Measurements from ENCODE around the gene GADD45B.
"Not testable (repeated sequence)": the region's sequence is repeated elsewhere in the genome, so short reads cannot be mapped to it uniquely, and the experiment has no call there.

GADD45B gene

DNA sequence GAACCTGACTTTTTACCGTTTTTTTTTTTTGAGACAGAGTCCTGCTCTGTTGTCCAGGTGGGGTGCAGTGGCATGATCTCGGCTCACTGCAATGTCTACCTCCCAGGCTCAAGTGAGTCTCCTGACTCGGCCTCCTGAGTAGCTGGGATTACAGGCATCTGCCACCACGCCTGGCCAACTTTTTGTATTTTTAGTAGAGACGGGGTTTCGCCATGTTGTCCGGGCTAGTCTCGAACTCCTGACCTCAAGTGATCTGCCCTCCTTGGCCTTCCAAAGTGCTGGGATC lies 6.1 kb upstream of the GADD45B start:
- DNase-seq = not testable (repeated sequence)

DNA sequence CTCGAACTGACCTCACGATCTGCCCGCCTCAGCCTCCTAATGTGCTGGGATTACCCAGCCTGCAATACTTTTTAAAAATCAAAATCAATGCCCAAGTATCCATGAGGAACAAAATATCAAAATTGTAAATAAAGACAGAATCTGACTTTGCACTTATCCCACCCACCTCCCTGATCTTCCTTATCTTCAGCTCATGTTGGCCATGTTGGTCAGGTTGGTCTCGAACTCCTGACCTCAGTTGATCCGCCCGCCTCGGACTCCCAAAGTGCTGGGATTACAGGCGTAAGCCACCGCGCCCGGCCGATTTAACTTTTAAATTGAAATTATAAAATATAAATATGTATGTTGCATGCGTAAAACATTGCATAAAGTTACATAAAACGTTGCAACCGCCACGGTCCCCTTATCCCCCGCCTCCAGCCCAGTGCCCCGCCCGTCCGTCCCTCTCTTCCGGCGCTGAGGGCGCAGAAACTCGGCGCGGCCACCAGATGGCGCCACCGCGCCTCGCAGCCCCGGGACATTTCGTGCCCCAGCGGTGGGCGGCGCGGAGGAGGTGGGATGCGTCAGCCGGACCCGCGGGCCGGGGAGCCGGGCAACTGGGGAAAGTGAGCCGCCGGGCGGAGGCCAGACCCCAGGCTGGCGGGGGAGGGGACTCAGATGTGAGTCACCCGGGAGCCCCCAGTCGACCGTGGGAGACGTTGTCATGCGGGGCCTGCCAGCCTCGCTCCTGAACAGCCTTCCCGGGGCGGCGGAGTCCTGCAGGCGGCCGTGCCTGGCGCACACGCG lies 1.5 kb upstream of the GADD45B start:
- peak; percentile 88 for DNase-seq

DNA sequence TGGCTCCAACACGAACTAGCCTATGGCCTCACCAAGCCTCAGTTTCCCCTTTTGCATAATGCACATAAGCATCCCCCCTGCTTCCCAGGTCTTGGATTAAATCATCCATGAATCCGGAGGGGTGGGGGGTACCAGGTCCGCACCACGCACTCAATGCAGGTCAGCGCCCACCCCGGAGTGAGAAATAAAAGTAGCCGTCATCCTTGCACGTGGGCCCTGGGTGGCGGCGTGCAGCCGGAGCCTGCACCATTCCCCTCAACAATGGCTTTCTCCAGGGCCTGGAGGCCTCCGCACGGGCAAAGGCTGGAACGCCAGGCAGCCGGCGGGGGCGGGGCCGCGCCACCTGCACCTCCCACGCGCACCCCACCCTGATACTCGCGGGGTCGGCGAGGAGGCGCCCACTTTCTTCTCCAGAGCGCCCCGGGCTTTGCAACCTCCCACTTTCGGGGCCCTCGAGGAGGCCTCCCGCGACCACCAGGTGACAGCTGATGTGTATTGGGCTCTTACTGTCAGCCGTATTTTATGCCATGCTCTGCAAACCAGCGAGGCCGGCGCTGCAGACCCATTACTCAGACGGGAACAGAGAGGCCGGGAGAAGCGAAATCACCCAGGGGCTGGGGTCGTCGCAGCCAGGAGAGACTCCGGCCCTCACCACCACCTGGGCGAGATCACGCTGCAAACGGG lies 767 bp upstream of the GADD45B start:
- DNase-seq = peak; percentile 67

DNA sequence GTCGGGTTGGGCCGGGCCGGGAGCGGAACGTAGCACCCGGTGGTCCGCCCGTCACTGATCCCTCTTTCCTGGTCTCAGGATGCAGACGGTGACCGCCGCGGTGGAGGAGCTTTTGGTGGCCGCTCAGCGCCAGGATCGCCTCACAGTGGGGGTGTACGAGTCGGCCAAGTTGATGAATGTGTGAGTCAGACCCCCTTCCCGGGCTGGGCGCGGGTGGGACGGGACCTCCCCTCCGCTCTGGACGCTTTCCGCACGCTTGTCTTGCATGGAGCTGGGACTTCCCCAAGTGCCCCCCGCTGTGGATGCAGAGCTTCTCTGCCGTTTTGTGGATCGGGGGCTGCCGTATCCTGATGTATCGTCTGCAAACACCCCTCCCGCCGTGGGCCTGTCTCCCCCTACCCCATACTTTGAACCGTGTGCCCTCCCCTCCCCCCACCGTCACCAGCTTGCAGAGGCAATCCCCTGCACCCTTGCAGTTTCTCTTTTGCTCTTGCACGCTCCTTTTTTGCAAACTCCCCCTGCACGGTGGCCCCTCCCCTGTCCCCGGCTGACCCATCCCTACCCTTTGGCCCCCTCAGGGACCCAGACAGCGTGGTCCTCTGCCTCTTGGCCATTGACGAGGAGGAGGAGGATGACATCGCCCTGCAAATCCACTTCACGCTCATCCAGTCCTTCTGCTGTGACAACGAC lies 669 bp downstream of the GADD45B start:
- peak; percentile 67 for DNase-seq

DNA sequence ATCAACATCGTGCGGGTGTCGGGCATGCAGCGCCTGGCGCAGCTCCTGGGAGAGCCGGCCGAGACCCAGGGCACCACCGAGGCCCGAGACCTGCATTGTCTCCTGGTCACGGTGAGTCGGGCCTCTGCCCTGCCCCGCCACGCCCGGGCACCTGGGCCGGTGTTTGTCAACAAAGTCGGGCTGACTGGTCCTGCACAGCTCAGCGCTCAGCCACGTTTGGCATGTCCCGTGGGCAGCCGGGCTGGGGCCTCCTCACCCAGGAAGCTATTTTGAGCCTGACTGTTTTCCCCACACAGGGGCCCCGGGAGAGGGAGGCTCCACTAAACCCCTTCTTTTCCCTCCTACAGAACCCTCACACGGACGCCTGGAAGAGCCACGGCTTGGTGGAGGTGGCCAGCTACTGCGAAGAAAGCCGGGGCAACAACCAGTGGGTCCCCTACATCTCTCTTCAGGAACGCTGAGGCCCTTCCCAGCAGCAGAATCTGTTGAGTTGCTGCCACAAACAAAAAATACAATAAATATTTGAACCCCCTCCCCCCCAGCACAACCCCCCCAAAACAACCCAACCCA lies 1.3 kb downstream of the GADD45B start:
- peak; percentile 34 for DNase-seq

DNA sequence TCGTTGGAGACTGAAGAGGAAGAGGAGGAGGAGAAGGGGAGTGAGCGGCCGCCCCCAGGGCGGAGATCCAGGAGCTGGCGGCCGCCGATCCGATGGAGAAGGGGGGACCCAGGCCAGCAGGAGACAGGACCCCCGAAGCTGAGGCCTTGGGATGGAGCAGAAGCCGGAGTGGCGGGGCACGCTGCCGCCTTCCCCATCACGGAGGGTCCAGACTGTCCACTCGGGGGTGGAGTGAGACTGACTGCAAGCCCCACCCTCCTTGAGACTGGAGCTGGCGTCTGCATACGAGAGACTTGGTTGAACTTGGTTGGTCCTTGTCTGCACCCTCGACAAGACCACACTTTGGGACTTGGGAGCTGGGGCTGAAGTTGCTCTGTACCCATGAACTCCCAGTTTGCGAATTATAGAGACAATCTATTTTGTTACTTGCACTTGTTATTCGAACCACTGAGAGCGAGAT lies 1.8 kb downstream of the GADD45B start:
- peak; percentile 43 for DNase-seq

DNA sequence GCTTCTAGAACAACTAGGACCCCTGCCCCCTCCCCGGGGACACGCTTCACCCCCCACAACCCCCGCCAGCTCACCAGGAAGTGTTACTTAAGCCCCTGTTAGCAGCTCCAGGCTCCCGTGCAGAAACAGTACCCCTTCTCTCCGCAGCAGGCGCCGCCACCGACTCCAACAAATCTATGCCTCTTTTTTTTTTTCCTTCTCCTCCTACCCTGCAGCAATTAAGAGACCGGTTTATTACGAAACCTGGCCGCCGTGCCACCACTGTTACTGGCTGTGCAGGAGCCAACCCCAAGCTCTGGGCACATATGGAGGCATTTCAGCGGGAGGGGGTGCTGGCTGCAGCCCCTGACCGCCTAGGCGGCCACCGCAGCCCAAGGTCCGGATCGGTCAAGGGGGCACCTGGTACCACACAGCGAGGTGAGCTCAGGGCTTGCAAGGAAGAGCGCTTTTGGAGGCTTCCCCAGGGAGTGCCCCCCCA lies 2.4 kb downstream of the GADD45B start:
- peak; percentile 65 for DNase-seq

DNA sequence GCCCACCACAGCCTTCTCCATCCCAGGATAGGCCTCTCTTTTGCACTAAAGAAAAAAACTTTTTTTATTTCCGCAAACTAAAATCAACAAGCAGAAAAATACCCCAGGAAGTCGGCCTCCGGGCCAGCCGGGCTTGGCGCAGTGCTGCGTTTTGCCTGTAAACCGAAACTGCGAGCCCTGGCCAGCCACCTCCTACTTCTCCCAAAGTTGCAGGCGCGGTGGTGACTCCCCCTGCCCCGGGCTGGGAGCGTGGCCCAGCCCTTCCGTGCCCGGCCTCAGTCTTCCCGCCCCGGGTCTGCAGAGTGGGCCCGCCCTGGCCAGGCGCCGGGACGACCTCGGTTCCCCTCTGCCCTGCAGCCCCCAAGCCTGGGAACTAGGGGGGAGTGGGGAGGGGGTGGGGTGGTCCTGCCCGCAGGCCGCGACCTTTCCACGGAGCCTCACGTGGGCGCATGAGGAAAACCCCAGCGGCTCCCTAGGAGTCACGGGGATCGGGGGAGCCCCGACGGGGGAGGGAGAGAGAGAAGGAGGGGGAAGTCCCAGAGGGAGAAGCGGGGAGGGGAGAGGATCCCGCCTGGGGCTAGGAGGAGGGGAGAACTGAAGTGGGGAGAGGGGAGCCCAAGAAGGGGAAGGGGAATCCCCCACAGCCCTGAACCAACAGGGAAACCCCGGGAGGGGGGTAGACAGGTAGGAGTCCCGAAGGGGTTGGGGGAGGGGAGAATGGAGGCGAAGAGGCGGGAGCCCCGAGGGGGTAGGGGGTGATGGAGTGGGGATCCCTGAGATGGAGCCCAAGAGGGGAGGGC lies 3.0 kb downstream of the GADD45B start:
- DNase-seq = peak; percentile 61

DNA sequence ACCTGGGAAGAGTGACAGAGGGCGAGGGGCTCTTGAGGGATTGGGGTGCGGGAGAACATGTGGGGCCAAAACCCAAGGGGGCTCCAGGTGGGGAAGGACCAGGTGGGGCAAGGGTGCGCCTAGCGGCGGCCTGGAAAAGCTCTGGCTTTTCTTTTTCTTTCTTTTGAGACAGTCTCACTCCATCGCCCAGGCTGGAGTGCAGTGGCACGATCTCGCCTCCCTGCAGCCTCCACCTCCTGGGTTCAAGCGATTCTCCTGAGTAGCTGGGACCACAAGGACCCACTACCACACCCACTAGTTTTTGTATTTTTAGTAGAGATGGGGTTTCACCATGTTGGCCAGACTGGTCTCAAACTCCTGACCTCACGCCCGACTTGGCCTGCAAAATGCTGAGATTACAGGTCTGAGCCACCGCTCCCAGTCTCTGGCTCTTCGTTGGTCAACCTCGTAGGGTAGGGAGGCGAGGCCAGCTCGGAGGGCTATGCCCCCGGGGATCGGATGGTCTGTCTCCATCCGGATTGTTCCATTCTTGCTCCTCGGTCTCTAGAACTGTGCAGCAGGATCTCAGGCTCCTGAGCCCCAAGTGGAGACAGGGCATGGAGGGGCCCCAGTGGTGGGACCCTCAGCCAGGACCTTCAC lies 3.7 kb downstream of the GADD45B start:
- DNase-seq = no peak

DNA sequence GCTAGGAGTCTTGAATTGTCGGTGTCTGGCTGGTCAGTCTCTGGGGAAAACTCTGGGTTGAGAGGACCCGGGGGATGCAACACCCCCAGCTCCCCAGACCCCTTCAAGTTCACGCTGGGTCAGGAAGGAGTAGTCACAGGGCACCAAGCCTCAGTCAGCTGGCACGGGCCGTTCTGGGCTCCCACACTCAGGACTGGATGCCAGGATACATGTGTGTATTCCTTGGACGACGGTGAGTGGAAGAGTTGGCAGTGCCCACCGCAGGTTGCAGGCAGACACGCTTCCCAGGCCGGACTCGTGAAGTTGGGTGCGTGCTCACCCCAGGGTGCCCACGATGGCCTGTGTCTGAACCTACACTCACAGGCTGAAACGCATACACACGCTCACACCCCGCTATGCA lies 5.5 kb downstream of the GADD45B start:
- DNase-seq = no peak

DNA sequence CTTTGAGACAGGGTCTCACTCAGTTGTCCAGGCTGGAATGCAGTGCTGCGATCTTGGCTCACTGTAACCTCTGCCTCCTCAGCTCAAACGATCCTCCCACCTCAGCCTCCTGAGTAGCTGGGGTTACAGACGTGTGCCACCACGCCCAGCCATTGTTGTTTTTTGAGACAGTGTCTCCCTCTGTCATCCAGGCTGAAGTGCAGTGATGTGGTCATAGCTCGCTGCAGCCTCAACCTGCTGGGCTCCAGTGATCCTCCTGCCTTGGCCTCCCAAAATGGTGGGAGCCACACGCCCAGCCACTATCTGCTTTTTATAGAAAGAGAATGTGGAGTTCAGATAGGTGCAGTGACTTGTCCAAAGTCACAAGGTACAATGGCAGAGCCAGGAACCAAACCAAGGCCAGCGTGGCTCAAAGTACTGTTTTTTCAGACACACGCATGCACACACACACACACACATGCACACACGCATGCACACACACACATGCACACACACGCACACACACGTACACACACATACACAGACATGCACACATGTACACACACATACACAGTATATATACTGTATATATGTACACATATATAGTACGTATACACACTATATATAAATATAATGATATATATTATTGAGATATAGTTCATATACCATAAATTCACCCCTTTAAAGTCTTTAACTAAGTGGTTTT lies 6.6 kb downstream of the GADD45B start:
- DNase-seq = no peak

DNA sequence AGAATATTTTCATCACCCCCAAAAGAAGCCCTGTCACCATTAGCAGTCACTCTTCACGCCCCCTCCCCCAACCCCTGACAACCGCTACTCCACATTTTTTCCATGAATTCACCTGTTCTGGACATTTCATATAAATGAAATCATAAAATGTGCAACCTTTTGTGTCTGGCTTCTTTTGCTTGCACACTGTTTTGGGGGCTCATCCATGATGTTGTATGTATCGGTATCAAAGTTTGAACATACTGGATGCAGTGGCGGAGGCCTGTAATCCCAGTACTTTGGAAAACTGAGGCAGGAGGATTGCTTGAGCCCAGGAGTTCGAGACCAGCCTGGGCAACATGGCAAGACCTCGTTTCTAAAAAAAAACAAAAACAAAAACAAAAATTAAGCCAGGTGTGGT lies 7.2 kb downstream of the GADD45B start:
- no peak for DNase-seq

DNA sequence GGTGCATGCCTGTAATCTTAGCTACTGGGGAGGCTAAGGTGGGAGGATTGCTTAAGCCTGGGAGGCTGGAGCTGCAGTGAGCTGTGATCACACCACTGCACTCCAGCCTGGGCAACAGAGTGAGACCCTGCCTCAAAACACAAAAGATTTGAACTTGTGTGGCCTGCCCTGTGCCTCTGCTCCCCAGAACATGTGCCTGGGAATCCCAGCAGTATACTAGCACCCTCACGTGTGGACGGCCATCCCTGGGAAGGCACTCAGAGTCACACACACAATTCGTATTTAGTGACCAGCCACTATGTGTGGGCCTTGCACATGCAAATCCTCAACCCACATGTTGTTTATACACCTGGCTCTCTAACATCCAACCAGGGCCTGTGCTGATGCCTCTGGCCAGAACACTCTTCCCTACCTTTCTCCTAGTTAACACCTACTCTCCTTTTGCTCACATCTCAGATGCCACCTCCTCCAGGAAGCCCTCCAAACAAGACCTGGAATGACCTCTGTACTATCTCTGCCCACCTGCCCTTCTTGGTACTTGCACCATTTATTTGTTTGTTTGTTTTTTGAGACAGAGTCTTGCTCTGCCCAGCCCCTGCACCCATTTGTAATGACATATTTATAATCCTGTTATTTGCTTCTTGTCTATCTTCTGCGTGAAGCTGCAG lies 7.7 kb downstream of the GADD45B start:
- no peak for DNase-seq

DNA sequence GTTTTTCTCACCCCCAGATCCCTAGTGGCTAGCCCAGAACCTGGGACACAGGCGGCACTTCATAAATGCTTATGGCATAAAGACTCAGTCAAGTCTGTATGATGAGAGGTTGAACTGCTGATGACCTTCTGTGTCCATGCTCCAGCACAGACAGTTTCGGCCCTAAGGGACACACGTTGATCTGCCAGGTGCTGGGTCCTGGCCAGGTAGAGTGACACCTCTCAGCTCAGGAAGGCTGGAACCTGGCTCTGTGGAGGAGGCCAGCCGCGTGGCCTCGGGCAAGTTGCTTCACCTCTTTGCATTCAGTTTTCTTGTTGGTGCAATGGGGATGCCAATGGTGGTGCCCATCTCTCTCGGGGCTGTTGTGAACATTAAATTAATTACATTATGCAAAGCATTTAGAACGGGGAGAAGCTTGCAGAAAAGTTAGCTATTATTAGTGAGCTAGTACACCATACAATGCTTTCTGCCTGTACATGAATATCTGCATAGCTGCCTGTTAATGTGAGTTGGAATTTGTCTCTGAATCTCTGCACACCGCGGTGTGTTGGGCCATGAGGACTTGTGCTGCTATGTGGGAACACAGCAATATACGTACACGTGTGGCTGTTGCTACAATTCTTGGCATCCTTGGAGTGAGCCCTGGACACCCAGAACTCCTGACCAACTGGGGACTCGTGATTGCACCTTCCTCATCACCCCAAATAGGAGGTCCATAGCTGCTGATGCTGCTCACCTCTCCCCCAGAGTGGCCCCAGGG lies 8.4 kb downstream of the GADD45B start:
- DNase-seq = no peak

DNA sequence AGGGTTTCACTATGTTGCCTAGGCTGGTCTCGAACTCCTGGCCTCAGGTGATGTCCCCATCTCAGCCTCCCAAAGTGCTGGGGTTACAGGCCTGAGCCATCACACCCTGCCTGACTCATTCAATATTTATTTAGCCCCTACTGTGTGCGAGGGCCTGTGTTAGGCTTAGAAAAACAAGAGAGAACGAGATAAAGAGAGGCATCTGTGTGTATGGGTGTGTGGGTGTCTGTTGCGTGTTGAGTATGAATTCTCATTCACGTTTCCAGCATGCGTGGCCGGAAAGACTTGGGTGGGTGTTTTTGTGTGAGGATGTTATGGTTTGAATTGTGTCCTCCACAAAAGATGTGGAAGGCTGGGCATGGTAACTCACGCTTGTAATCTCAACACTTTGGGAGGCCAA lies 9.5 kb downstream of the GADD45B start:
- no peak for DNase-seq

DNA sequence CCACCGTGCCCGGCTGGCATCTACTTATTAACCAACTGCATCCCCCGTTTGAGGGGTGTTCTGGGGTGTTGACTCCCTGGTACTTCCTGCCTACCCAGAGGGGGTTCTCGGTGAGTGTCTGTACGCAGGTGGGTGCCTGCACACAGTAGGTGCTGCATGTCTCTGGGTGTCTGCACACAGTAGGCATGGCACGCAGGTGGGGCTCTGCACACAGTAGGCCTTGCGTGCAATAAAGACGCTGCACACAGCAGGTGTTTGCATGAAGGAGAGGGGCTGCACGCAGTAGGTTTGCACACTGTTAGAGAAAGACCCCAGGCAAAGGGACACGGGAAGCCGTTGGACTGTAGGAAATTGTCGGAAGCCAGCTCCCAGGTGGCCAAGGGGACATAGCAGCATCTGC lies 11.2 kb downstream of the GADD45B start:
- no peak for DNase-seq

DNA sequence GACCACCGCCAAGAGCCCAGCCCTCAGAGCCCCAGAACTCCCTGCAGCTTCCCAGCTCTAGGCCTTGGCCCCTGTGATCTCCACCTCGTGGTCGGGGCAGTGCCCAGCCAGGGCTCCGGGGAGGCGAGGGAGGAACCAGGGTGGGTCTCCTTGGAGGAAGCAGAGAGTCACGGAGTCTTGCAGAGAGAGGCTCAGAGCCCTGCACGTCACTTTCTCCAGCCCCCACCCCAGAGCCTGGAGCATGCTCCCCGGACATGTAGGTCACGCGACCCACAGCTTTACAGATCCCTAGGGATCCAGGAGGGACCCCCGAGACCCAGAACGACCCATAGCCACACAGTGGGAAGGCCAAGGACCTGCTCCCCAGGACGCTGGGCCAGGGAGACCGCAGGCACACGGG lies 11.9 kb downstream of the GADD45B start:
- DNase-seq = no peak

DNA sequence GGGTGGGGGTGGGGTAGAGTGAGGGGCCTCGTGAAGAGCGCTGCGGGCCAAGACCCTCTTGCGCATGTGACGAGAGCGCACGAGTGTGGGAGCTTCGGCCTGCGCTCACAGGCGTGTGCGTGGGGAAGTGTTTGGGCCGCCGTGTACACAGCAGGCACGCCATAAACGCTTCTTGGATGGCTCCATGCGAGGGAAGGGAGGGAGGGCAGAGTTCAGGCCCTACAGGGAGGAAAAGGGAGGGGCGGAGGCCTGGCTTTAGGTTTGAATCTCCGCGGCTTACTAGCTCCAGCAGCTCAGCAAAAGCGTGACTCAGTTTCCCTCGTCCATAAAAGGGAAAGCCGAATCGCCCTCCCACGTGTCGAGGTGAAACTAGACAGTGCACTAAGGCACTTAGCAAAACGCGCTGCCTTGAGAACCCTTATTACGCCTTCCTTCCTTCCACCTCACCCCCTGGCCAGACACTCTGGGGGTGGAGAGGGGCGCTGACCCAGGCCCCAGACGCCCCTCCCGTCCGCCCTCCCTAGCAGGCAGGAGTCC lies 12.5 kb downstream of the GADD45B start:
- no peak for DNase-seq

DNA sequence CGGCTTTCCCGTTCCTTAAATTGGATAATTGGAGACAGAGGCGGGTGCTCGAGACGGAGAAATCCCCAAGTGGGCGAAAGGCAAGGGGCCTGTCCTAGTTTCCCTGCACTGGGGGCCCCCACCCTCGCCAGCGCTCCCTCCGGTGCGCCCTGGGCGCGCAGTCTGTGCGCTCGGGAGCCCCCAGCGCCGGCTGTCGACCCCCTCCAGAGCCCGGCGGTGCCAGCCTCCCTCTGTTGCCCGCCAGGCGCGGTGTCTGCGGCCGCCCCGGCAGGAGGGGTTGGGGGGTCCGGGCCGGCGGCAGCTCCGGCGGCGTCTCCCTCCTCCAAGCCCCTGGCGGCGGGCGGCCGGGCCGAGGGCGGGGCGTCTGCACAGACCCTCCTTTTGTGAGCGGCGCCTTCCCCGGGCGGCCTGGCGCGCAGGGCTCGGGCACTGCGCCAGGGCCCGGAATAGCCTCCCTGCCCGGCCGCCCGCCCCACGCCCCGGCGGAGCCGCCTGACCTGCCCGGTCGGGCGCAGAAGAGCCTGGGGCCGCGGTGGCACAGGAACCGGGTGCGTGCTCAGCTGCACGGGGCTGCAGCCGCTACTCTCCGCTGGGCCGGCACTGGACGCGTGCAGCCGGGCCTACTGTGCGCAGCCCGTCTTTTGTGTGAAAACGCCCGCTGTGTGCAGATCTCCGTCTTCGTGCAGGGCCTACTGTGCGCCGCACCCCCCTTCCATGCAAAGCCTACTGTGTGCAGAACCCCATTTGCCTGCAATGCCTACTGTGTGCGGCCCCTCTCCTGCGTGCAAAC lies 13.2 kb downstream of the GADD45B start:
- DNase-seq = no peak

Data from activated CD4-positive, alpha-beta T cell treated with anti-CD3 and anti-CD28 coated beads, Interleukin-2, amount 50 U/mL, for 16 hours (primary cell).